Body of pancreas (tissue), 4 donors: ENCODE data around the gene PHC2.
A peak's percentile ranks its signal among the peaks of the same experiment; 100 is the strongest.

Experiments
- CTCF ChIP-seq, 7 experiments: fragments of 450-650 bp in 4 of 7; fragments of 200-600 bp in 3 of 7; sonication (generic) in 3 of 7; IDR thresholded peaks; one replicate each; pipeline ENCODE4 v1.5.1; 2016 to 2019; ENCODE audit warnings: antibody characterized with exemption in 7 of 7
- POLR2A ChIP-seq, 3 donors: fragments of 450-650 bp; IDR thresholded peaks; one replicate each; pipeline ENCODE4 v1.6.1; 2016; ENCODE audit warnings: antibody characterized with exemption in 3 of 3, mild to moderate bottlenecking in 2 of 3

GRCh38 chr1:33334081-33334552 lies 96.8 kb downstream of the PHC2 start:
- TF ChIP-seq CTCF (IDR thresholded peaks at IDR 0.05) (no peak), POLR2A (IDR thresholded peaks at IDR 0.05) (peak in 2 of 3 donors; percentile 5 to 6)
